HepG2 (cell line): ENCODE data around the gene GPRC5D. TPM values are rescaled to one million over a fixed set of nuclear protein-coding genes. Genes with fewer than 3 reads are reported as not detected.

Experiments used
- ZBTB40 ChIP-seq, 2 experiments: fragments of 450-650 bp in 1 of 2; sonication (generic) in 1 of 2; formaldehyde crosslinking in 1 of 2; IDR thresholded peaks; 2 replicates each; pipeline versions ENCODE4 v1.6.1 to v1.8.0; 2016 to 2022; ENCODE audit warnings: antibody characterized with exemption in 1 of 2, mild to moderate bottlenecking in 1 of 2, missing genetic modification reagents in 1 of 2
- polyA plus RNA-seq, 8 experiments: library from polyadenylated mRNA; depleted of rRNA in 3 of 8; stranded (reverse) in 7 of 8; unstranded in 1 of 8; fragments of >200 nt; fragmentation: Illumina TruSeq in 4 of 8; extraction: Trizol in 4 of 8; gene quantifications; 2 replicates each; pipeline versions ENCODE4 v1.2.1 to v1.2.3, GENCODE V29; 2011 to 2016; ENCODE audit warnings: low read depth in 4 of 8, missing spikeins in 1 of 8, mixed read lengths in 1 of 8; ENCODE audit not compliant: insufficient read depth in 1 of 8
- total RNA-seq, 5 experiments: library from RNA; depleted of rRNA; stranded (reverse); fragments of >200 nt; fragmentation: Illumina TruSeq; extraction: Trizol; gene quantifications; 2 replicates each; pipeline ENCODE4 v1.2.3, GENCODE V29; 2016; ENCODE audit warnings: low read depth in 1 of 5

The GPRC5D gene
- total and polyA plus RNA-seq, 2 of the 13 experiments (the other 11 are each of a cell fraction or from before 2014, with no cell fraction given), result not detected

- TF ChIP-seq ZBTB40 (IDR thresholded peaks at IDR 0.05) (no peak), ZBTB40 (CRISPR knock-in tag; IDR thresholded peaks at IDR 0.05) (no peak)
- TF ChIP-seq, all 625 proteins: peak for 2
Measured at GRCh38 chr12:12943586-12944260, 8.2 kb downstream of the GPRC5D start (continued).
